Activated CD4-positive, alpha-beta memory T cell treated with anti-CD3 and anti-CD28 coated beads for 36 hours (primary cell): ENCODE results near the gene B3GAT1. TPM values are rescaled to one million over a fixed set of nuclear protein-coding genes. Genes with fewer than 3 reads are reported as not detected.
"Not testable (repeated sequence)": the region's sequence is repeated elsewhere in the genome, so short reads cannot be mapped to it uniquely, and the experiment has no call there.

Source experiments
- CTCF ChIA-PET: fragments of 350-600 bp; sonication (Branson Sonifier 250); formaldehyde crosslinking; loops from one replicate; lab custom pipeline; 2021; ENCODE audit warnings: antibody characterized with exemption, inconsistent platforms; lab: Charles Lee
- POLR2A ChIA-PET: fragments of 350-600 bp; sonication (Branson Sonifier 250); formaldehyde crosslinking; loops from one replicate; lab custom pipeline; 2021; ENCODE audit warnings: antibody characterized with exemption; lab: Charles Lee
- DNase-seq: peaks from one replicate; pipeline ENCODE4 v3.0.0-alpha.2; 2020
- H3K27ac Mint-ChIP-seq: one replicate; pipeline ENCODE4 v1.8.0; 2021; ENCODE audit warnings: mixed read lengths
- H3K27me3 Mint-ChIP-seq: one replicate; pipeline ENCODE4 v1.8.0; 2021; ENCODE audit warnings: mixed read lengths
- H3K36me3 Mint-ChIP-seq: one replicate; pipeline ENCODE4 v1.8.0; 2021; ENCODE audit warnings: mixed read lengths
- H3K4me1 Mint-ChIP-seq: one replicate; pipeline ENCODE4 v1.8.0; 2021; ENCODE audit warnings: low read depth, mixed read lengths
- H3K4me3 Mint-ChIP-seq: one replicate; pipeline ENCODE4 v1.8.0; 2021; ENCODE audit warnings: mild to moderate bottlenecking, mixed read lengths
- H3K9me3 Mint-ChIP-seq: one replicate; pipeline ENCODE4 v1.8.0; 2021; ENCODE audit warnings: mixed read lengths
- intact Hi-C: fragments of 100-400 bp; cut with micrococcal nuclease; formaldehyde crosslinking; loops from one replicate; pipeline ENCODE4 v1.15.1; 2023
- total RNA-seq, 2 experiments: library from RNA; stranded (reverse); gene quantifications; one replicate each; pipeline ENCODE4 v1.2.3, GENCODE V29; 2021

The B3GAT1 gene
- under 1 TPM; 0.22 to 0.24 TPM for total RNA-seq

GRCh38 chr11:134412203-134413042, at the start of gene B3GAT1:
Gene B3GAT1, minus strand, starts transcription at chr11:134412242. Its CDS starts 24,583 bp downstream, at chr11:134387659.
- peak; percentile 33 for DNase-seq
- POLR2A ChIA-PET = no interaction called here
- CTCF ChIA-PET = no interaction called here
- H3K36me3 Mint-ChIP-seq = no peaks in the 10 kb centered on the region
- H3K27ac Mint-ChIP-seq = no peak within 1 kb of the TSS
- H3K9me3 Mint-ChIP-seq = no peaks in the 10 kb centered on the region
- intact Hi-C loops = loop anchor here (10.0 kb wide), 1 partner anchor 138 kb away; the partner anchor contains the start of gene GLB1L3
- peaks cover 8% of the 10 kb centered on the region for H3K4me1 Mint-ChIP-seq
- peak within 1 kb of the TSS; percentile 60 for H3K4me3 Mint-ChIP-seq
- H3K27me3 Mint-ChIP-seq = peaks cover 59% of the 10 kb centered on the region

- POLR2A ChIA-PET = no interaction called here
Measured at GRCh38 chr11:134461621-134462020, 49.6 kb upstream of the B3GAT1 start.

GRCh38 chr11:134460881-134461280, 48.8 kb upstream of the B3GAT1 start:
- CTCF ChIA-PET = no interaction called here
- H3K27ac Mint-ChIP-seq = no peak overlapping the region
- H3K9me3 Mint-ChIP-seq = peaks cover 22% of the 10 kb centered on the region
- H3K4me3 Mint-ChIP-seq = no peak overlapping the region
- DNase-seq = no peak
- H3K4me1 Mint-ChIP-seq = no peaks in the 10 kb centered on the region
- no peaks in the 10 kb centered on the region for H3K36me3 Mint-ChIP-seq
- intact Hi-C loops = no loop called here
- peaks cover 20% of the 10 kb centered on the region for H3K27me3 Mint-ChIP-seq
- POLR2A ChIA-PET = no interaction called here

More at GRCh38 chr11:134461621-134462020, 49.6 kb upstream of the B3GAT1 start:
- intact Hi-C loops = no loop called here
- CTCF ChIA-PET = no interaction called here
- Mint-ChIP-seq H3K9me3 (peaks cover 21% of the 10 kb centered on the region), H3K4me3 (no peak overlapping the region), H3K27ac (no peak overlapping the region), H3K4me1 (no peaks in the 10 kb centered on the region), H3K27me3 (peaks cover 24% of the 10 kb centered on the region), H3K36me3 (no peaks in the 10 kb centered on the region)
- DNase-seq = no peak

- Mint-ChIP-seq H3K4me3 (no peak overlapping the region), H3K4me1 (no peaks in the 10 kb centered on the region), H3K36me3 (no peaks in the 10 kb centered on the region), H3K9me3 (peaks cover 22% of the 10 kb centered on the region), H3K27me3 (peaks cover 17% of the 10 kb centered on the region), H3K27ac (no peak overlapping the region)
- ChIA-PET CTCF (no interaction called here), POLR2A (no interaction called here)
- no peak for DNase-seq
- intact Hi-C loops = no loop called here
Measured at GRCh38 chr11:134460062-134460561, 48.1 kb upstream of the B3GAT1 start.

GRCh38 chr11:134459246-134460061, 47.4 kb upstream of the B3GAT1 start:
- intact Hi-C loops = no loop called here
- H3K4me3 Mint-ChIP-seq = no peak overlapping the region
- H3K27ac Mint-ChIP-seq = no peak overlapping the region
- ChIA-PET CTCF (no interaction called here), POLR2A (no interaction called here)
- DNase-seq = no peak
- H3K9me3 Mint-ChIP-seq = peaks cover 22% of the 10 kb centered on the region
- no peaks in the 10 kb centered on the region for H3K36me3 Mint-ChIP-seq
- no peaks in the 10 kb centered on the region for H3K4me1 Mint-ChIP-seq
- peaks cover 15% of the 10 kb centered on the region for H3K27me3 Mint-ChIP-seq

GRCh38 chr11:134457411-134458007, 45.5 kb upstream of the B3GAT1 start:
- peaks cover 22% of the 10 kb centered on the region for H3K9me3 Mint-ChIP-seq
- CTCF ChIA-PET, DNase-seq, POLR2A ChIA-PET, H3K27ac Mint-ChIP-seq, H3K4me3 Mint-ChIP-seq, H3K4me1 Mint-ChIP-seq, intact Hi-C loops, H3K27me3 Mint-ChIP-seq, H3K36me3 Mint-ChIP-seq: not testable (repeated sequence)

- Mint-ChIP-seq H3K4me3 (no peak overlapping the region), H3K27me3 (peaks cover 5% of the 10 kb centered on the region), H3K9me3 (peaks cover 18% of the 10 kb centered on the region), H3K4me1 (no peaks in the 10 kb centered on the region), H3K36me3 (no peaks in the 10 kb centered on the region), H3K27ac (no peak overlapping the region)
- CTCF ChIA-PET = no interaction called here
- POLR2A ChIA-PET = no interaction called here
- intact Hi-C loops = no loop called here
- no peak for DNase-seq
Measured at GRCh38 chr11:134455516-134455915, 43.5 kb upstream of the B3GAT1 start.

- Mint-ChIP-seq H3K27me3 (peaks cover 5% of the 10 kb centered on the region), H3K36me3 (no peaks in the 10 kb centered on the region), H3K4me1 (no peaks in the 10 kb centered on the region), H3K27ac (no peak overlapping the region), H3K9me3 (peaks cover 18% of the 10 kb centered on the region), H3K4me3 (no peak overlapping the region)
- ChIA-PET CTCF (no interaction called here), POLR2A (no interaction called here)
- no peak for DNase-seq
- intact Hi-C loops = no loop called here
Measured at GRCh38 chr11:134454146-134454690, 42.2 kb upstream of the B3GAT1 start.

GRCh38 chr11:134453441-134453840, 41.4 kb upstream of the B3GAT1 start:
- POLR2A ChIA-PET = no interaction called here
- Mint-ChIP-seq H3K27ac (no peak overlapping the region), H3K27me3 (peaks cover 5% of the 10 kb centered on the region), H3K36me3 (no peaks in the 10 kb centered on the region), H3K4me1 (no peaks in the 10 kb centered on the region), H3K9me3 (peaks cover 15% of the 10 kb centered on the region), H3K4me3 (no peak overlapping the region)
- intact Hi-C loops = no loop called here
- CTCF ChIA-PET = no interaction called here
- DNase-seq = no peak

- Mint-ChIP-seq H3K27me3 (peaks cover 5% of the 10 kb centered on the region), H3K36me3 (no peaks in the 10 kb centered on the region), H3K27ac (no peak overlapping the region), H3K9me3 (peaks cover 10% of the 10 kb centered on the region), H3K4me1 (no peaks in the 10 kb centered on the region), H3K4me3 (no peak overlapping the region)
- intact Hi-C loops = no loop called here
- DNase-seq = no peak
- CTCF ChIA-PET = no interaction called here
- POLR2A ChIA-PET = no interaction called here
Measured at GRCh38 chr11:134452838-134453155, 40.8 kb upstream of the B3GAT1 start.

GRCh38 chr11:134452026-134452837, 40.2 kb upstream of the B3GAT1 start:
- ChIA-PET CTCF (no interaction called here), POLR2A (no interaction called here)
- peaks cover 7% of the 10 kb centered on the region for H3K9me3 Mint-ChIP-seq
- no peak overlapping the region for H3K4me3 Mint-ChIP-seq
- H3K36me3 Mint-ChIP-seq = no peaks in the 10 kb centered on the region
- DNase-seq = no peak
- peaks cover 5% of the 10 kb centered on the region for H3K27me3 Mint-ChIP-seq
- H3K27ac Mint-ChIP-seq = no peak overlapping the region
- no peaks in the 10 kb centered on the region for H3K4me1 Mint-ChIP-seq
- intact Hi-C loops = no loop called here
